ES-I3 (cell line): ENCODE results near the gene ELANE.

Experiments used
- H3K36me3 ChIP-seq: 2 replicates; pipeline ENCODE4 v1.6.1; 2013; ENCODE audit warnings: mild to moderate bottlenecking, low read length, control low read depth, moderate library complexity; ENCODE audit not compliant: insufficient read depth
- H3K4me1 ChIP-seq: 2 replicates; pipeline ENCODE4 v1.6.1; 2013; ENCODE audit warnings: mild to moderate bottlenecking, control low read depth, low read length; ENCODE audit not compliant: insufficient read depth
- H3K9ac ChIP-seq: 2 replicates; pipeline ENCODE4 v1.6.1; 2013; ENCODE audit warnings: low read depth, mild to moderate bottlenecking, low read length, moderate library complexity
- H3K9me3 ChIP-seq: 2 replicates; pipeline ENCODE4 v1.6.1; 2013; ENCODE audit warnings: mild to moderate bottlenecking, low read length, moderate library complexity; ENCODE audit not compliant: control insufficient read depth, insufficient read depth

The ELANE gene

GRCh38 chr19:852136-853013 is at the start of gene ELANE:
Gene ELANE (plus strand): TSS chr19:852303. CDS start chr19:852329, 26 bp downstream.
- Histone ChIP-seq H3K36me3 (no peaks in the 10 kb centered on the region), H3K9me3 (no peaks in the 10 kb centered on the region), H3K4me1 (peaks cover 6% of the 10 kb centered on the region; the same call in 1 of the 2 replicates), H3K9ac (no peak within 1 kb of the TSS)

GRCh38 chr19:802498-803098 is 49.5 kb upstream of the ELANE start:
- Histone ChIP-seq H3K9ac (no peak overlapping the region), H3K36me3 (peaks cover 41% of the 10 kb centered on the region), H3K9me3 (no peaks in the 10 kb centered on the region), H3K4me1 (peaks cover 9% of the 10 kb centered on the region)

GRCh38 chr19:803099-803561 is 49.0 kb upstream of the ELANE start:
- no peak overlapping the region for H3K9ac ChIP-seq
- peaks cover 9% of the 10 kb centered on the region for H3K4me1 ChIP-seq
- peaks cover 43% of the 10 kb centered on the region for H3K36me3 ChIP-seq
- no peaks in the 10 kb centered on the region for H3K9me3 ChIP-seq

- Histone ChIP-seq H3K9me3 (no peaks in the 10 kb centered on the region), H3K9ac (no peak overlapping the region), H3K4me1 (peaks cover 9% of the 10 kb centered on the region), H3K36me3 (peaks cover 45% of the 10 kb centered on the region)
These were observed 48.3 kb upstream of the ELANE start for GRCh38 chr19:803686-804418.

- H3K4me1 ChIP-seq = peaks cover 9% of the 10 kb centered on the region
- H3K9ac ChIP-seq = no peak overlapping the region
- no peaks in the 10 kb centered on the region for H3K9me3 ChIP-seq
- H3K36me3 ChIP-seq = peaks cover 51% of the 10 kb centered on the region
These were observed 47.5 kb upstream of the ELANE start for GRCh38 chr19:804419-805165.

- no peak overlapping the region for H3K9ac ChIP-seq
These were observed 46.9 kb upstream of the ELANE start for GRCh38 chr19:805166-805551.

GRCh38 chr19:805600-806550 is 46.2 kb upstream of the ELANE start:
- Histone ChIP-seq H3K36me3 (peaks cover 57% of the 10 kb centered on the region), H3K4me1 (no peaks in the 10 kb centered on the region; the same call in 1 of the 2 replicates), H3K9me3 (no peaks in the 10 kb centered on the region), H3K9ac (no peak overlapping the region)

More at GRCh38 chr19:805166-805551, 46.9 kb upstream of the ELANE start:
- Histone ChIP-seq H3K36me3 (peaks cover 55% of the 10 kb centered on the region), H3K9me3 (no peaks in the 10 kb centered on the region), H3K4me1 (peaks cover 7% of the 10 kb centered on the region)

- H3K4me1 ChIP-seq = no peaks in the 10 kb centered on the region; the same call in 1 of the 2 replicates
- peaks cover 59% of the 10 kb centered on the region for H3K36me3 ChIP-seq
These were observed 45.2 kb upstream of the ELANE start for GRCh38 chr19:806815-807421.

GRCh38 chr19:807627-808422 is 44.3 kb upstream of the ELANE start:
- Histone ChIP-seq H3K9ac (no peak overlapping the region), H3K4me1 (no peaks in the 10 kb centered on the region), H3K9me3 (no peaks in the 10 kb centered on the region), H3K36me3 (peaks cover 59% of the 10 kb centered on the region)

More at GRCh38 chr19:806815-807421, 45.2 kb upstream of the ELANE start:
- H3K9ac ChIP-seq = no peak overlapping the region
- H3K9me3 ChIP-seq = no peaks in the 10 kb centered on the region

- Histone ChIP-seq H3K36me3 (peaks cover 57% of the 10 kb centered on the region), H3K4me1 (no peaks in the 10 kb centered on the region), H3K9me3 (no peaks in the 10 kb centered on the region), H3K9ac (no peak overlapping the region)
These were observed 43.7 kb upstream of the ELANE start for GRCh38 chr19:808423-808775.

- H3K4me1 ChIP-seq = no peaks in the 10 kb centered on the region
- H3K9me3 ChIP-seq = no peaks in the 10 kb centered on the region
- H3K9ac ChIP-seq = no peak overlapping the region
- peaks cover 42% of the 10 kb centered on the region for H3K36me3 ChIP-seq
These were observed 41.8 kb upstream of the ELANE start for GRCh38 chr19:810077-810855.
